ENCODE measurements around the gene SPTBN4. TPM values are rescaled to one million over a fixed set of nuclear protein-coding genes. Genes with fewer than 3 reads are reported as not detected.

SPTBN4 gene
- polyA plus RNA-seq, 1 of the 3 experiments (the other 2 are of a cell fraction), result 3.1 TPM

GRCh38 chr19:40611096-40611495 lies 144.3 kb downstream of the SPTBN4 start:
- peak overlapping the region in 1 of 2 experiments; percentile 93; a peak in 2 of 4 replicates for H3K27ac ChIP-seq (ENCODE audit: low read depth in 2 of 2, low read length in 1 of 2)
- H3K4me3 ChIP-seq (ENCODE audit: low read depth in 2 of 2, low read length in 1 of 2), result peak overlapping the region in 1 of 2 experiments; percentile 46; a peak in 1 of 4 replicates
- 78% methylated on average over 2 of the region's 15 CpGs for WGBS (ENCODE audit: low lambda C conversion rate)
- DNase-seq, result no peak
- H3K36me3 ChIP-seq (replicated peaks in 1 of 2; ENCODE audit: control insufficient read depth in 1 of 2, insufficient read depth in 2 of 2, low read length in 1 of 2), result no peaks in the 10 kb centered on the region
- no peaks in the 10 kb centered on the region for H3K27me3 ChIP-seq (ENCODE audit: insufficient read depth)
- no peaks in the 10 kb centered on the region for H4K20me1 ChIP-seq (ENCODE audit: insufficient read depth)
- no peak overlapping the region for H3K9ac ChIP-seq
- no peaks in the 10 kb centered on the region for H3K9me2 ChIP-seq
- ChIA-PET POLR2A (interaction anchor here (1.3 to 1.6 kb wide), 2 partner anchors 20 to 79 kb away, joined by 5 to 7 read pairs; no protein-coding TSS in a partner anchor), CTCF (interaction anchor here (1.0 to 4.1 kb wide), 5 partner anchors 10 to 187 kb away, joined by 3 to 42 read pairs (median 5); partner anchors contain the start of genes EGLN2 and LTBP4)
- H3F3A ChIP-seq (replicated peaks; ENCODE audit: insufficient read depth), result peaks cover 5% of the 10 kb centered on the region
- H3K9me3 ChIP-seq, result no peaks in the 10 kb centered on the region
- TF ChIP-seq, protein P1, sequence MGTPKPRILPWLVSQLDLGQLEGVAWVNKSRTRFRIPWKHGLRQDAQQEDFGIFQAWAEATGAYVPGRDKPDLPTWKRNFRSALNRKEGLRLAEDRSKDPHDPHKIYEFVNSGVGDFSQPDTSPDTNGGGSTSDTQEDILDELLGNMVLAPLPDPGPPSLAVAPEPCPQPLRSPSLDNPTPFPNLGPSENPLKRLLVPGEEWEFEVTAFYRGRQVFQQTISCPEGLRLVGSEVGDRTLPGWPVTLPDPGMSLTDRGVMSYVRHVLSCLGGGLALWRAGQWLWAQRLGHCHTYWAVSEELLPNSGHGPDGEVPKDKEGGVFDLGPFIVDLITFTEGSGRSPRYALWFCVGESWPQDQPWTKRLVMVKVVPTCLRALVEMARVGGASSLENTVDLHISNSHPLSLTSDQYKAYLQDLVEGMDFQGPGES (IDR thresholded peaks at IDR 0.05; ENCODE audit: low read depth, low read length), result no peak
- TF ChIP-seq ELF1 (IDR thresholded peaks at IDR 0.05) (no peak), FOXM1 (IDR thresholded peaks at IDR 0.05; ENCODE audit: low read depth) (no peak), FOSL2 (IDR thresholded peaks at IDR 0.05; ENCODE audit: borderline replicate concordance, low read depth) (no peak), RAD21 (IDR thresholded peaks at IDR 0.05; ENCODE audit: low read length) (no peak), TCF12 (IDR thresholded peaks at IDR 0.05) (no peak), EZH2phosphoT487 (IDR thresholded peaks at IDR 0.05; ENCODE audit: borderline replicate concordance, low read depth) (no peak), TAF1 (IDR thresholded peaks at IDR 0.05; ENCODE audit: borderline replicate concordance, low read depth, low read length) (no peak), MAX (IDR thresholded peaks at IDR 0.05; ENCODE audit: low read depth) (no peak), MXI1 (IDR thresholded peaks at IDR 0.05; ENCODE audit: low read depth, low read length) (no peak), CHD2 (IDR thresholded peaks at IDR 0.05; ENCODE audit: low read length, partially characterized antibody) (no peak), JUND (IDR thresholded peaks at IDR 0.05) (no peak), YY1 (IDR thresholded peaks at IDR 0.05; ENCODE audit: low read depth) (no peak), POLR2AphosphoS5 (IDR thresholded peaks at IDR 0.05; ENCODE audit: low read depth, low read length) (no peak)
- TF ChIP-seq, protein P2, sequence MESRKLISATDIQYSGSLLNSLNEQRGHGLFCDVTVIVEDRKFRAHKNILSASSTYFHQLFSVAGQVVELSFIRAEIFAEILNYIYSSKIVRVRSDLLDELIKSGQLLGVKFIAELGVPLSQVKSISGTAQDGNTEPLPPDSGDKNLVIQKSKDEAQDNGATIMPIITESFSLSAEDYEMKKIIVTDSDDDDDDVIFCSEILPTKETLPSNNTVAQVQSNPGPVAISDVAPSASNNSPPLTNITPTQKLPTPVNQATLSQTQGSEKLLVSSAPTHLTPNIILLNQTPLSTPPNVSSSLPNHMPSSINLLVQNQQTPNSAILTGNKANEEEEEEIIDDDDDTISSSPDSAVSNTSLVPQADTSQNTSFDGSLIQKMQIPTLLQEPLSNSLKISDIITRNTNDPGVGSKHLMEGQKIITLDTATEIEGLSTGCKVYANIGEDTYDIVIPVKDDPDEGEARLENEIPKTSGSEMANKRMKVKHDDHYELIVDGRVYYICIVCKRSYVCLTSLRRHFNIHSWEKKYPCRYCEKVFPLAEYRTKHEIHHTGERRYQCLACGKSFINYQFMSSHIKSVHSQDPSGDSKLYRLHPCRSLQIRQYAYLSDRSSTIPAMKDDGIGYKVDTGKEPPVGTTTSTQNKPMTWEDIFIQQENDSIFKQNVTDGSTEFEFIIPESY (IDR thresholded peaks at IDR 0.05; ENCODE audit: borderline replicate concordance, low read depth), result no peak
- peaks cover 7 to 28% of the 10 kb centered on the region in 2 experiments; a peak in 2 of 4 replicates for H3K4me1 ChIP-seq (ENCODE audit: control insufficient read depth in 1 of 2, insufficient read depth in 2 of 2, low read depth in 1 of 2, low read length in 1 of 2)
- no peak overlapping the region for H2AFZ ChIP-seq (ENCODE audit: low read depth)
- peak overlapping the region; percentile 93 for H3K4me2 ChIP-seq
- no peaks in the 10 kb centered on the region for H3K79me2 ChIP-seq (ENCODE audit: insufficient read depth)
